ENCODE measurements around the gene CHD2. TPM values are rescaled to one million over a fixed set of nuclear protein-coding genes. Genes with fewer than 3 reads are reported as not detected.

The CHD2 gene
- polyA plus RNA-seq, 4 donors = 29.2 to 75.5 (median 32.2) TPM

- Histone ChIP-seq H3K36me3 (ENCODE audit: control insufficient read depth in 3 of 3, insufficient read depth in 2 of 3, low read depth in 1 of 3, low read length in 3 of 3) (peaks cover 9 to 27% (median 16%) of the 10 kb centered on the region in 3 donors), H3K4me3 (ENCODE audit: low read depth in 1 of 3, low read length in 3 of 3) (no peak overlapping the region)
Observed at GRCh38 chr15:92889390-92890107, 10.6 kb upstream of the CHD2 start.

GRCh38 chr15:92891533-92892200, 8.5 kb upstream of the CHD2 start:
- no peaks in the 10 kb centered on the region for H3K9me3 ChIP-seq (ENCODE audit: control insufficient read depth in 2 of 2, insufficient read depth in 1 of 2, low read depth in 1 of 2, low read length in 1 of 2)
- 60 to 67% (median 64%) methylated on average over 3 of the region's 3 CpGs for WGBS, 3 donors
- H3K27ac ChIP-seq (ENCODE audit: low read depth in 1 of 3, low read length in 2 of 3) = no peak overlapping the region
- no peaks in the 10 kb centered on the region for H3K27me3 ChIP-seq (ENCODE audit: control insufficient read depth in 3 of 3, insufficient read depth in 3 of 3, low read length in 3 of 3)
- FAIRE-seq (no peak), DNase-seq (no peak)
- no peak overlapping the region for H3K4me3 ChIP-seq (ENCODE audit: low read depth in 1 of 3, low read length in 3 of 3)
- H3K36me3 ChIP-seq (ENCODE audit: control insufficient read depth in 3 of 3, insufficient read depth in 2 of 3, low read depth in 1 of 3, low read length in 3 of 3) = peaks cover 9 to 31% (median 16%) of the 10 kb centered on the region in 3 donors
- H3K4me1 ChIP-seq (ENCODE audit: control insufficient read depth in 3 of 3, insufficient read depth in 2 of 3, low read depth in 1 of 3, low read length in 2 of 3) = no peaks in the 10 kb centered on the region

More at GRCh38 chr15:92889390-92890107, 10.6 kb upstream of the CHD2 start:
- Histone ChIP-seq H3K27me3 (ENCODE audit: control insufficient read depth in 3 of 3, insufficient read depth in 3 of 3, low read length in 3 of 3) (no peaks in the 10 kb centered on the region), H3K27ac (ENCODE audit: low read depth in 1 of 3, low read length in 2 of 3) (no peak overlapping the region), H3K4me1 (ENCODE audit: control insufficient read depth in 3 of 3, insufficient read depth in 2 of 3, low read depth in 1 of 3, low read length in 2 of 3) (no peaks in the 10 kb centered on the region), H3K9me3 (ENCODE audit: control insufficient read depth in 2 of 2, insufficient read depth in 1 of 2, low read depth in 1 of 2, low read length in 1 of 2) (no peaks in the 10 kb centered on the region)
- WGBS, 3 donors = 71 to 87% (median 72%) methylated on average over 4 to 5 of the region's 5 CpGs
- no peak for FAIRE-seq
- no peak for DNase-seq

- no peaks in the 10 kb centered on the region for H3K27me3 ChIP-seq (ENCODE audit: control insufficient read depth in 3 of 3, insufficient read depth in 3 of 3, low read length in 3 of 3)
- H3K4me3 ChIP-seq (ENCODE audit: low read depth in 1 of 3, low read length in 3 of 3) = no peak overlapping the region
- H3K9me3 ChIP-seq (ENCODE audit: control insufficient read depth in 2 of 2, insufficient read depth in 1 of 2, low read depth in 1 of 2, low read length in 1 of 2) = no peaks in the 10 kb centered on the region
- H3K4me1 ChIP-seq (ENCODE audit: control insufficient read depth in 3 of 3, insufficient read depth in 2 of 3, low read depth in 1 of 3, low read length in 2 of 3) = no peaks in the 10 kb centered on the region
- DNase-seq (no peak), FAIRE-seq (no peak)
- 89 to 93% (median 93%) methylated on average over 3 of the region's 3 CpGs for WGBS, 3 donors
- H3K36me3 ChIP-seq (ENCODE audit: control insufficient read depth in 3 of 3, insufficient read depth in 2 of 3, low read depth in 1 of 3, low read length in 3 of 3) = peaks cover 9 to 31% (median 16%) of the 10 kb centered on the region in 3 donors
- H3K27ac ChIP-seq (ENCODE audit: low read depth in 1 of 3, low read length in 2 of 3) = no peak overlapping the region
Observed at GRCh38 chr15:92892201-92892555, 7.9 kb upstream of the CHD2 start.

GRCh38 chr15:92893200-92893599, 6.9 kb upstream of the CHD2 start:
- Histone ChIP-seq H3K9me3 (ENCODE audit: control insufficient read depth in 2 of 2, insufficient read depth in 1 of 2, low read depth in 1 of 2, low read length in 1 of 2) (no peaks in the 10 kb centered on the region), H3K36me3 (ENCODE audit: control insufficient read depth in 3 of 3, insufficient read depth in 2 of 3, low read depth in 1 of 3, low read length in 3 of 3) (peaks cover 9 to 31% (median 16%) of the 10 kb centered on the region in 3 donors), H3K27me3 (ENCODE audit: control insufficient read depth in 3 of 3, insufficient read depth in 3 of 3, low read length in 3 of 3) (no peaks in the 10 kb centered on the region), H3K4me3 (ENCODE audit: low read depth in 1 of 3, low read length in 3 of 3) (no peak overlapping the region), H3K27ac (ENCODE audit: low read depth in 1 of 3, low read length in 2 of 3) (no peak overlapping the region), H3K4me1 (ENCODE audit: control insufficient read depth in 3 of 3, insufficient read depth in 2 of 3, low read depth in 1 of 3, low read length in 2 of 3) (no peaks in the 10 kb centered on the region)
- 69 to 92% (median 73%) methylated on average over 2 of the region's 2 CpGs for WGBS, 3 donors
- DNase-seq = no peak
- FAIRE-seq = no peak

GRCh38 chr15:92896561-92896960, 3.6 kb upstream of the CHD2 start:
- H3K36me3 ChIP-seq (ENCODE audit: control insufficient read depth in 3 of 3, insufficient read depth in 2 of 3, low read depth in 1 of 3, low read length in 3 of 3) = peaks cover 6 to 16% (median 15%) of the 10 kb centered on the region in 3 donors
- DNase-seq (no peak), FAIRE-seq (no peak)
- no peaks in the 10 kb centered on the region for H3K9me3 ChIP-seq (ENCODE audit: control insufficient read depth in 2 of 2, insufficient read depth in 1 of 2, low read depth in 1 of 2, low read length in 1 of 2)
- no peaks in the 10 kb centered on the region for H3K4me1 ChIP-seq (ENCODE audit: control insufficient read depth in 3 of 3, insufficient read depth in 2 of 3, low read depth in 1 of 3, low read length in 2 of 3)
- no peak overlapping the region for H3K27ac ChIP-seq (ENCODE audit: low read depth in 1 of 3, low read length in 2 of 3)
- no peaks in the 10 kb centered on the region for H3K27me3 ChIP-seq (ENCODE audit: control insufficient read depth in 3 of 3, insufficient read depth in 3 of 3, low read length in 3 of 3)
- H3K4me3 ChIP-seq (ENCODE audit: low read depth in 1 of 3, low read length in 3 of 3) = no peak overlapping the region

GRCh38 chr15:92897620-92898019, 2.5 kb upstream of the CHD2 start:
- H3K36me3 ChIP-seq (ENCODE audit: control insufficient read depth in 3 of 3, insufficient read depth in 2 of 3, low read depth in 1 of 3, low read length in 3 of 3) = peaks cover 4 to 15% (median 10%) of the 10 kb centered on the region in 3 donors
- H3K27ac ChIP-seq (ENCODE audit: low read depth in 1 of 3, low read length in 2 of 3) = no peak overlapping the region
- no peaks in the 10 kb centered on the region for H3K4me1 ChIP-seq (ENCODE audit: control insufficient read depth in 3 of 3, insufficient read depth in 2 of 3, low read depth in 1 of 3, low read length in 2 of 3)
- DNase-seq (no peak), FAIRE-seq (no peak)
- no peaks in the 10 kb centered on the region for H3K27me3 ChIP-seq (ENCODE audit: control insufficient read depth in 3 of 3, insufficient read depth in 3 of 3, low read length in 3 of 3)
- H3K9me3 ChIP-seq (ENCODE audit: control insufficient read depth in 2 of 2, insufficient read depth in 1 of 2, low read depth in 1 of 2, low read length in 1 of 2) = no peaks in the 10 kb centered on the region
- WGBS, 3 donors = 63 to 78% (median 66%) methylated on average over 1 of the region's 1 CpG
- no peak overlapping the region for H3K4me3 ChIP-seq (ENCODE audit: low read depth in 1 of 3, low read length in 3 of 3)

- Histone ChIP-seq H3K4me1 (ENCODE audit: control insufficient read depth in 3 of 3, insufficient read depth in 2 of 3, low read depth in 1 of 3, low read length in 2 of 3) (no peaks in the 10 kb centered on the region), H3K36me3 (ENCODE audit: control insufficient read depth in 3 of 3, insufficient read depth in 2 of 3, low read depth in 1 of 3, low read length in 3 of 3) (peaks cover 0 to 6% (median 2%) of the 10 kb centered on the region in 3 donors), H3K27me3 (ENCODE audit: control insufficient read depth in 3 of 3, insufficient read depth in 3 of 3, low read length in 3 of 3) (no peaks in the 10 kb centered on the region), H3K4me3 (ENCODE audit: low read depth in 1 of 3, low read length in 3 of 3) (no peak overlapping the region), H3K9me3 (ENCODE audit: control insufficient read depth in 2 of 2, insufficient read depth in 1 of 2, low read depth in 1 of 2, low read length in 1 of 2) (no peaks in the 10 kb centered on the region), H3K27ac (ENCODE audit: low read depth in 1 of 3, low read length in 2 of 3) (peak overlapping the region in 1 of 3 donors; percentile 99)
- DNase-seq (no peak), FAIRE-seq (no peak)
- WGBS, 3 donors = 90 to 95% (median 93%) methylated on average over 5 of the region's 5 CpGs
Observed at GRCh38 chr15:92898988-92899582, 1.0 kb upstream of the CHD2 start.

GRCh38 chr15:92899601-92899947, 550 bp upstream of the CHD2 start:
- peak overlapping the region in 2 of 3 donors; percentile 99 to 100 for H3K27ac ChIP-seq (ENCODE audit: low read depth in 1 of 3, low read length in 2 of 3)
- H3K4me1 ChIP-seq (ENCODE audit: control insufficient read depth in 3 of 3, insufficient read depth in 2 of 3, low read depth in 1 of 3, low read length in 2 of 3) = no peaks in the 10 kb centered on the region
- H3K9me3 ChIP-seq (ENCODE audit: control insufficient read depth in 2 of 2, insufficient read depth in 1 of 2, low read depth in 1 of 2, low read length in 1 of 2) = no peaks in the 10 kb centered on the region
- DNase-seq (no peak), FAIRE-seq (no peak)
- 81 to 100% (median 94%) methylated on average over 1 of the region's 1 CpG for WGBS, 3 donors
- no peaks in the 10 kb centered on the region for H3K27me3 ChIP-seq (ENCODE audit: control insufficient read depth in 3 of 3, insufficient read depth in 3 of 3, low read length in 3 of 3)
- H3K4me3 ChIP-seq (ENCODE audit: low read depth in 1 of 3, low read length in 3 of 3) = no peak overlapping the region
- peaks cover 0 to 4% (median 2%) of the 10 kb centered on the region in 3 donors for H3K36me3 ChIP-seq (ENCODE audit: control insufficient read depth in 3 of 3, insufficient read depth in 2 of 3, low read depth in 1 of 3, low read length in 3 of 3)
